HepG2 (cell line): ENCODE data around the gene PNKD.

Experiments
- IRF9 ChIP-seq: sonication (generic); formaldehyde crosslinking; IDR thresholded peaks from 2 replicates; pipeline ENCODE4 v1.8.0; 2022; ENCODE audit warnings: missing genetic modification reagents, mild to moderate bottlenecking, borderline replicate concordance
- JUND ChIP-seq: sonication (generic); formaldehyde crosslinking; IDR thresholded peaks from 2 replicates; pipeline ENCODE4 v1.8.0; 2022; ENCODE audit warnings: mild to moderate bottlenecking, missing genetic modification reagents
- MAX ChIP-seq: IDR thresholded peaks from 2 replicates; pipeline ENCODE4 v1.6.1; 2012; ENCODE audit warnings: inconsistent platforms
- MYNN ChIP-seq: sonication (generic); formaldehyde crosslinking; IDR thresholded peaks from 2 replicates; pipeline ENCODE4 v1.4.0; 2020; ENCODE audit warnings: mild to moderate bottlenecking, low read depth, missing genetic modification reagents
- POLR2AphosphoS5 ChIP-seq: IDR thresholded peaks from 2 replicates; pipeline ENCODE4 v1.6.1; 2012; ENCODE audit warnings: low read depth, low read length
- SRY ChIP-seq: sonication (generic); formaldehyde crosslinking; IDR thresholded peaks from 2 replicates; pipeline ENCODE4 v1.8.0; 2022; ENCODE audit warnings: mild to moderate bottlenecking, missing genetic modification reagents

GRCh38 chr2:218289639-218290315 is 19.5 kb downstream of the PNKD start:
- TF ChIP-seq JUND (CRISPR knock-in tag) (no peak), POLR2AphosphoS5 (peak; percentile 45), MYNN (CRISPR knock-in tag) (no peak), IRF9 (0 out of 2 replicates have a peak, but pooled peaks have one; percentile 22), MAX (peak; percentile 57), SRY (CRISPR knock-in tag) (no peak)
